GM12878 (cell line): Measurements from ENCODE around the gene KCNC4. TPM values are rescaled to one million over a fixed set of nuclear protein-coding genes. Genes with fewer than 3 reads are reported as not detected.

Experiments used
- KLF5 ChIP-seq: fragments of 450-650 bp; IDR thresholded peaks from 2 replicates; pipeline ENCODE4 v1.6.1; 2014; ENCODE audit warnings: mild to moderate bottlenecking; ENCODE audit not compliant: partially characterized antibody
- MYB ChIP-seq: fragments of 150-350 bp; IDR thresholded peaks from 2 replicates; pipeline ENCODE4 v1.6.1; 2014; ENCODE audit warnings: mild to moderate bottlenecking, low read depth, low read length, borderline replicate concordance
- PKNOX1 ChIP-seq: fragments of 450-650 bp; IDR thresholded peaks from 2 replicates; pipeline ENCODE4 v1.6.1; 2016; ENCODE audit warnings: mild to moderate bottlenecking
- ZBTB4 ChIP-seq: fragments of 450-650 bp; formaldehyde crosslinking; IDR thresholded peaks from 2 replicates; pipeline ENCODE4 v1.4.0; 2022; ENCODE audit warnings: mild to moderate bottlenecking, moderate library complexity
- ZBTB40 ChIP-seq: fragments of 450-650 bp; IDR thresholded peaks from 2 replicates; pipeline ENCODE4 v1.6.1; 2016; ENCODE audit warnings: mild to moderate bottlenecking, moderate library complexity, borderline replicate concordance
- polyA plus RNA-seq, 11 experiments: library from polyadenylated mRNA; depleted of rRNA in 4 of 11; unstranded in 6 of 11; stranded (reverse) in 5 of 11; fragments of >200 nt; fragmentation: Nextera tagmentation in 4 of 11; fragmentation: Illumina TruSeq in 1 of 11; extraction: Ambion mirVana in 4 of 11; extraction: Trizol in 1 of 11; gene quantifications; 1 replicate in 1 of 11; 2 replicates in 10 of 11; pipeline versions ENCODE4 v1.2.1 to v1.2.3, GENCODE V29; 2011 to 2016; ENCODE audit warnings: inconsistent platforms in 2 of 11, missing spikeins in 2 of 11, low read depth in 1 of 11
- total RNA-seq, 4 experiments: library from RNA; depleted of rRNA in 3 of 4; stranded (reverse); fragments of >200 nt in 3 of 4; fragmentation: Illumina TruSeq in 1 of 4; extraction: Trizol in 1 of 4; gene quantifications; 2 replicates each; pipeline versions ENCODE4 v1.2.1 to v1.2.3, GENCODE V29; 2013 to 2021

Gene KCNC4
- total and polyA plus RNA-seq, 10 of the 15 experiments (the other 5 are each of a cell fraction or from before 2014, with no cell fraction given), result 0.06 to 1.7 (median 0.36) TPM

- no peak for TF ChIP-seq ZBTB40
- no peak for TF ChIP-seq MYB
- TF ChIP-seq PKNOX1, result no peak
- TF ChIP-seq KLF5, result no peak
- no peak for TF ChIP-seq ZBTB4 (CRISPR knock-in tag)
- TF ChIP-seq, all 136 proteins: peak for 0
Measured at GRCh38 chr1:110218137-110218536, 8.0 kb downstream of the KCNC4 start (continued).
